ENCODE data around the gene MUC21.
"Not testable (repeated sequence)": the region's sequence is repeated elsewhere in the genome, so short reads cannot be mapped to it uniquely, and the experiment has no call there.

Gene MUC21

GRCh38 chr6:30965140-30965601, 18.3 kb upstream of the MUC21 start:
- Histone ChIP-seq H3K27ac (no peak overlapping the region), H3K4me3 (no peak overlapping the region)

DNA sequence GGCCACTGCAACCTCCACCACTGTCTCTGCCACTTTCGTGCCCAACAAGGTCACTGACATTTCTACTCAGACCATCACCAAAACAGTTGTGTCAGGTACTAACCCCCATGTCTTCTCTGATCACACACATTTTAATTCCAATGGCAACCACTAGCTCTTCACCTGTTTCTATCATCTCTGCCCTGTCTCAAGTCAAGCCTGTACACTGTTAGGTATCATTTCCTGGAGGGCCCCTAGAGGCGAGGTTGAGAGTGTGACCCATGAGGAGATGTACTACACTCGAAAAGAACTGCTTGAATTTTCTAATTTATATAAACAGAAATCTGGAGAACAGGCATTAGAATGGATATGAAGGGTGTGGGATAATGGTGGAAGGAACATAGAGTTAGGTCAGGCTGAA, 17.4 kb upstream of the MUC21 start:
- Histone ChIP-seq H3K4me3 (no peak overlapping the region), H3K27ac (no peak overlapping the region)

DNA sequence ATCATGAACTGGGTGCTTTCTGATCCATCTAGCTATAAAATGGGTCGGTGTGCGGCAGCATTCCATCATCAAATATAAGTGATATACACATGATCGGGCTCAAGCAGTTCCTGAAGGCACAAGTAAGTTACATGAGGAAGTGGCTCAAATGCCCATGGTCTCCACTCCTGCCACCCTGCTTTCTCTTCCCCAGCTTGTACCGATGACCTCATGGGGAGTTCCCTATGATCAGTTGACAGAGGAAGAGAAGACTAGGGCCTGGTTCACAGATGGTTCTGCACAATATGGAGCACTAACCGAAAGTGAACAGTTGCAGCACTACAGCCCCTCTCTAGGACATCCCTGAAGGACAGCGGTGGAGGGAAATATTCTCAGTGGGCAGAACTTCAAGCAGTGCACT, 14.3 kb upstream of the MUC21 start:
- H3K4me3 ChIP-seq, H3K27ac ChIP-seq: not testable (repeated sequence)

GRCh38 chr6:30970946-30971345, 12.6 kb upstream of the MUC21 start:
- Histone ChIP-seq H3K4me3 (no peak overlapping the region), H3K27ac (no peak overlapping the region)

DNA sequence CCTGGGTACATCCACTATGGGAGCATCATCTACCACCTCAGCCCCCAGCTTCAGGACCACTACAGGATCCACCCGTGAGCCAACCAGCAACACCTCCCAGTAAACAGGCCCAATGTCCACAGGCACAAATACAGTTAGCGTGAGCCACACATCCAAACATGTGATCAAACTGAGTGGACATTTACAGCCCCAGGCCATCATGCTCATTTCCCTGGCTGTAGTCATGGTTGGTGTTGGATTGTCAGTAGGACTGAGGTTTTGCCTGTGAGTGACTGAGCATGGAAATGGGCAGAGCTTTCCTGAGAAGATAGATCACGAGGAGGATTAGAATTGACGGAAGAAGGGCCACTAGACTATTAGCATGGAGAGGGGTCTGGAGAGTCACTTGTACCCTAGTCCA, 10.7 kb upstream of the MUC21 start:
- Histone ChIP-seq H3K4me3 (no peak overlapping the region), H3K27ac (no peak overlapping the region)

DNA sequence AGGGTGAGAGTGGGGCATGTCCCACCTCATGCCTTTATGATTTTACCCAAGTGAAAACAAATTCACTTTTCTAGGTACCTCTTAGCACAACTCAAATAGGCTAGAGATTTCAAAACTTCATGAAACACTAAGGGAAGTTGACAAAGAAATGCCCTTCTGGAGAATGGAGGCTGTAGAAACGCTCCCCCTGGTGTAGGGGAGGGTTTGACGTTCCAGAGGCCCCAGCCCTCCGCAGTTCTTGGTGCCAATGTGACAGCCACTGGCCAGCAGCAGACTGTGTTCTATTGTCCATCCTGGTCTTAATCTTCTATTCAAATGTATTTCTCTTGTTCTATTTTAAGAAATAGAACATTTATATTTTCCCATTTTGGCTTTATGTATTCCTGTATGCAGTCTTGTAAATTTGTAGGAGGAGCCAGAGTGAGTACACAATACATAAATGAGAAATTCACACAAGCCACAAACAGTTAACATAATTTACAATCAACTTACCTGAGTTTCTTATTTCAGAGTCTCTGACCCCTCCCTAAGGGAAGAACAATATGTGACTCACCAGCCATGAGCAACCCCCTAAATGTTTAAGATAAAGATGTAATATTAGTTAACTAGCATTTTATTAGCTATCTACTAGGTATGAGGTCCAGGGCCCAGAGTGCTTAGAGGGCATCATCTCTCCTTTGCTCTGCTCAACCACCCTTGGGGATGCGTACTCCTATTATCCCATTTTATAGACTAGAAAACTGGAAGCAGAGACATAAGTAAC, 8.8 kb upstream of the MUC21 start:
- H3K4me3 ChIP-seq = no peak overlapping the region
- no peak overlapping the region for H3K27ac ChIP-seq

DNA sequence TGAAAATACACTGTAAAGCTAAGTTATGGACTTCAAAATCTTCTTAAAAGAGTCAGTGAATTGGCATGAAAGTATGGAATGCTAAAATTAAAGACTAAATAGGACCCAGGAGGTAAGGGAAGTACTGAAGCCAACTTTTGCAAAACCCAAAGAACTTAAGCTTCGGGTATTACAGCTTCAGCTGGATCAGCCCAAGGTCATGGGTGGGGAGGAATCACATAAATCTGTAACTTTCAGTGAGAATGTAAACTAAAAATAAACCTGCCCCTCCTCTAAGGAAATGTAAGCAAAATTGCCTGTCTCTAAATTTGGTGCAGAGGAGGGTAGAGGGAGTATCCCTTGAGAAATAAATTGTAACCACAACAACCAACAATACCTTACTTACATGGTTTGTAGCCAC, 4.4 kb upstream of the MUC21 start:
- H3K27ac ChIP-seq = no peak overlapping the region
- H3K4me3 ChIP-seq = no peak overlapping the region

DNA sequence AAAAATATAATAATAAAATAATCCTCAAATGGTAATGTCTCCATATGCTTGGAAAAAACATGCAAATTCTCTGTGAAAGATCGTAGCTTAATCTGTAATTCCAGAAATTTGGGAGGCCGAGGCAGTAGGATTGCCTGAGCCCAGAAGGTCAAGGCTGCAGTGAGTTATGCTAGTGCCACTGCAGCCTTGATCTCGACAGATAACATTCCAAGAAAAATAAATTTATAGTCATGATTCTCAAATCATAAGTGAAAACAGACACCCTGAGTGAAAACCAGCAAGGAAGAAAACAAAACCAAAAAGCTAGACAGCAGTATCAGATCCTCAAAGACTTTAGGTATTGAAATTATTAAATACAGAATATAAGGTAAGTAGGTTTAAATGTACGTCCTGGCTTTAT, 3.8 kb upstream of the MUC21 start:
- Histone ChIP-seq H3K27ac (no peak overlapping the region), H3K4me3 (no peak overlapping the region)

GRCh38 chr6:30981942-30982772, 1.4 kb upstream of the MUC21 start:
- Histone ChIP-seq H3K4me3 (peak overlapping the region in 1 of 7 experiments; percentile 12), H3K27ac (no peak overlapping the region)

GRCh38 chr6:30985490-30985889, 2.0 kb downstream of the MUC21 start:
- H3K4me3 ChIP-seq = no peak overlapping the region

GRCh38 chr6:30987304-30987703, 3.8 kb downstream of the MUC21 start:
- Histone ChIP-seq H3K4me3 (no peak overlapping the region), H3K27ac (no peak overlapping the region)

More at GRCh38 chr6:30985490-30985889, 2.0 kb downstream of the MUC21 start:
- no peak overlapping the region for H3K27ac ChIP-seq

GRCh38 chr6:30988209-30988825, 4.8 kb downstream of the MUC21 start:
- Histone ChIP-seq H3K27ac (no peak overlapping the region), H3K4me3 (no peak overlapping the region)

GRCh38 chr6:30990422-30991086, 7.0 kb downstream of the MUC21 start:
- H3K27ac ChIP-seq = no peak overlapping the region
- no peak overlapping the region for H3K4me3 ChIP-seq

DNA sequence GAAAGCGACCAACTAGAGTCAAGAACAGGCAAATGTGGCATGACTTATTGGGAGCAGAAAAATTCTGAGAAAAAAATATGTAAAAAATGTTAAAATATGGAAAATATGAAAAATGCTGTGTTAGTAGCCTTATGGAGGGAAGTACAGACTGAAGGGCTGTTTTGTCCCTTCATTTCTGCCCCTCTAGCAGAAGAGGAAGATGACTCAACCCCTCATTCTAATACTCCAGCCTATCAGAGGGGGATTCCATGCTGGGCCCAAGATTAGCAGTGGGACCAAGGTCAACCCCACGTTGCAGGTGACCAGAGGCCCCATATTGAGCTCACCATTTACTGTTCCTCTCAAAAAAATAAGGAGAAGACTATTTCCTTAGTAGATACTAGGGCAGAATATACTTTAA, 8.4 kb downstream of the MUC21 start:
- Histone ChIP-seq H3K4me3 (no peak overlapping the region), H3K27ac (no peak overlapping the region)

GRCh38 chr6:30997301-30997700, 13.8 kb downstream of the MUC21 start:
- Histone ChIP-seq H3K27ac (no peak overlapping the region), H3K4me3 (no peak overlapping the region)

GRCh38 chr6:30998785-30999184, 15.3 kb downstream of the MUC21 start:
- Histone ChIP-seq H3K27ac (no peak overlapping the region), H3K4me3 (no peak overlapping the region)

DNA sequence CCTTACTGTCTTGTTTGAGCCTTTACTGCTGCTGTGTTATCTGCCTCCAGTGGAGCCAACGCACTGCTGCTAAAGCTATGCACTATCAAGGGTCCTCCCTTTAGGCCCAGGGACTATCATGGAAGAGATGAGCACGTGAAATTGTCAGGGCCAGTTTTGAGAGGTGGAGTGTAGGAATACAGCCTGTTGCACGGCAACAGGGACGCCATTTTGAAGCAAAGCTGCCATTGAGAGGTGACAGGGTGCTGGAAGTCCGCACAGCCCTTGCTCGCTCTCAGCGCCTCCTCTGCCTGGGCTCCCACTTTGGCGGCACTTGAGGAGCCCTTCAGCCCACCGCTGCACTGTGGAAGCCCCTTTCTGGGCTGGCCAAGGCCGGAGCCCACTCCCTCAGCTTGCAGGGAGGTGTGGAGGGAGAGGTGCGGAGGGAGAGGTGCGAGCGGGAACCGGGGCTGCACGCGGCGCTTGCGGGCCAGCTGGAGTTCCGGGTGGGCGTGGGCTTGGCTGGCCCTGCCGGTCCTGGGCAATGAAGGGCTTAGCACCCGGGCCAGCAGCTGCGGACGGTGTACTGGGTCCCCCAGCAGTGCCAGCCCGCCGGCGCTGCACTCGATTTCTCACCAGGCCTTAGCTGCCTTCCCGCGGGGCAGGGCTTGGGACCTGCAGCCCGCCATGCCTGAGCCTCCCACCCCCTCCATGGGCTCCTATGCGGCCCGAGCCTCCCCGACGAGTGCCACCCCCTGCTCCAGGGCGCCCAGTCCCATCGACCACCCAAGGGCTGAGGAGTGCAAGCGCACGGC, 16.7 kb downstream of the MUC21 start:
- H3K4me3 ChIP-seq, H3K27ac ChIP-seq: not testable (repeated sequence)

GRCh38 chr6:31001281-31001888, 17.9 kb downstream of the MUC21 start:
- H3K4me3 ChIP-seq = no peak overlapping the region
- no peak overlapping the region for H3K27ac ChIP-seq

- H3K4me3 ChIP-seq = no peak overlapping the region
- H3K27ac ChIP-seq = no peak overlapping the region
These were observed 19.0 kb downstream of the MUC21 start for GRCh38 chr6:31002471-31002870.

All from skin epidermis (tissue), 12 donors.